ENCODE results near the gene PDCD7. TPM values are rescaled to one million over a fixed set of nuclear protein-coding genes. Genes with fewer than 3 reads are reported as not detected.

The PDCD7 gene
- total RNA-seq, 2 donors from 2014 or later, result 15.7 to 19.3 TPM

Other genes starting within 250 kb of the PDCD7 start
- 1 to 10 TPM; 3.9 to 5.0 TPM for gene ANKDD1A, start 221.9 kb downstream of the PDCD7 start, total RNA-seq
- 10 to 100 TPM; 54.0 to 58.6 TPM for gene SPG21, start 143.9 kb downstream of the PDCD7 start, total RNA-seq
- 10 to 100 TPM; 13.9 to 23.6 TPM for gene MTFMT, start 104.2 kb downstream of the PDCD7 start, total RNA-seq
- gene SLC51B, start 88.4 kb downstream of the PDCD7 start, total RNA-seq, result not detected
- 10 to 100 TPM; 53.3 to 63.3 TPM for gene RASL12, start 65.8 kb downstream of the PDCD7 start, total RNA-seq
- 1 to 10 TPM; 2.6 to 5.2 TPM for gene KBTBD13, start 57.1 kb downstream of the PDCD7 start, total RNA-seq
- gene UBAP1L, start 18.6 kb downstream of the PDCD7 start, total RNA-seq, result 1 to 10 TPM; 2.1 to 2.9 TPM
- 10 to 100 TPM; 40.8 to 52.5 TPM for gene CLPX, start 51.5 kb upstream of the PDCD7 start, total RNA-seq
- 10 to 100 TPM in 1 of 2 donors, 1 to 10 TPM in 1; 8.2 to 31.1 TPM for gene CILP, start 77.7 kb upstream of the PDCD7 start, total RNA-seq
- gene PARP16, start 153.1 kb upstream of the PDCD7 start, total RNA-seq, result 1 to 10 TPM; 3.5 to 4.6 TPM
- gene RNU5A-1, start 162.2 kb upstream of the PDCD7 start, total RNA-seq, result not detected
- 10 to 100 TPM; 39.9 to 44.0 TPM for gene RNU5B-1, start 170.9 kb upstream of the PDCD7 start, total RNA-seq
- under 1 TPM in 1 of 2 donors, not detected in 1; 0.09 TPM for gene IGDCC3, start 244.2 kb upstream of the PDCD7 start, total RNA-seq